ENCODE results near the gene INTS3. TPM values are rescaled to one million over a fixed set of nuclear protein-coding genes. Genes with fewer than 3 reads are reported as not detected.

INTS3 gene
- total RNA-seq, 1 donor from 2014 or later, result 77.3 TPM

- Histone ChIP-seq H3K4me1 (peaks cover 8% of the 10 kb centered on the region), H3K27me3 (ENCODE audit: low read depth) (no peaks in the 10 kb centered on the region), H3K4me3 (no peak overlapping the region), H3K27ac (no peak overlapping the region), H3K9me3 (no peaks in the 10 kb centered on the region), H3K36me3 (no peaks in the 10 kb centered on the region)
- no peak for TF ChIP-seq CTCF (IDR thresholded peaks at IDR 0.05)
- ATAC-seq (peak in 1 of 2 donors; percentile 2), DNase-seq (no peak)
- intact Hi-C loops (cut with DNase I), result loop anchor here (10.0 kb wide), 1 partner anchor 189 kb away; the partner anchor contains the start of gene RAB13
Observed at GRCh38 chr1:153795934-153796785, 68.3 kb downstream of the INTS3 start.

- Histone ChIP-seq H3K27ac (no peak overlapping the region), H3K4me1 (no peaks in the 10 kb centered on the region), H3K27me3 (ENCODE audit: low read depth) (no peaks in the 10 kb centered on the region), H3K9me3 (no peaks in the 10 kb centered on the region), H3K36me3 (peaks cover 4% of the 10 kb centered on the region), H3K4me3 (no peak overlapping the region)
- ATAC-seq, result peak; percentile 75 to 83
- intact Hi-C loops (cut with DNase I), result loop anchor here (10.0 kb wide), 1 partner anchor 188 kb away; the partner anchor contains the start of gene RAB13
- peak; percentile 79 for DNase-seq
- TF ChIP-seq CTCF (IDR thresholded peaks at IDR 0.05), result peak; percentile 91
Observed at GRCh38 chr1:153796786-153797659, 69.2 kb downstream of the INTS3 start.

- DNase-seq (no peak), ATAC-seq (no peak)
- H3K36me3 ChIP-seq, result peaks cover 4% of the 10 kb centered on the region
Observed at GRCh38 chr1:153798468-153798780, 70.6 kb downstream of the INTS3 start.

DNA sequence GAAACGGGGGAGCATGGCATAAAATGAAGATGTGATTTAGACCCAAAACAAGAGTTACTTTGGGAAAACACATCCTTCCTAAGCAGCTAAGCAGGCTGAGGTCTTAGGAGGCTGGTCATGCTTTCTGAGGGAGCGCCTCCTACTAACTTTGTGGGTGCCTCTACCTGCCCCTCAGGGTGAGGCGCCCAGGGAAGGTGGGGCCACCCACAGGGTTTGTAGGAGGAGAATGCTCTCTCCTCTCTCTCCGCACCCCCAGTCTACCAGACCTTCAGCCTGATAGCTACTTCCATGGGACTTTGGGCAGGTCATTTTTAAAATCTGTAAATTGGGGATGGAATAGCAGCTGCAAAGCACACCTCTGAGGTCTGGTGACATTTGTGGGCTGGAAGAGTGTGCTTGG, 71.2 kb downstream of the INTS3 start:
- H3K4me3 ChIP-seq, result no peak overlapping the region
- intact Hi-C loops (cut with DNase I), result loop anchor here (10.0 kb wide), 1 partner anchor 186 kb away; the partner anchor contains the start of gene RAB13
- no peak for TF ChIP-seq CTCF (IDR thresholded peaks at IDR 0.05)
- H3K36me3 ChIP-seq, result peaks cover 4% of the 10 kb centered on the region
- H3K27me3 ChIP-seq (ENCODE audit: low read depth), result no peaks in the 10 kb centered on the region
- peaks cover 13% of the 10 kb centered on the region for H3K4me1 ChIP-seq
- DNase-seq (no peak), ATAC-seq (no peak)
- H3K9me3 ChIP-seq, result no peaks in the 10 kb centered on the region
- no peak overlapping the region for H3K27ac ChIP-seq

More at GRCh38 chr1:153798468-153798780, 70.6 kb downstream of the INTS3 start:
- no peak for TF ChIP-seq CTCF (IDR thresholded peaks at IDR 0.05)
- Histone ChIP-seq H3K4me3 (no peak overlapping the region), H3K9me3 (no peaks in the 10 kb centered on the region), H3K27me3 (ENCODE audit: low read depth) (no peaks in the 10 kb centered on the region), H3K4me1 (peaks cover 8% of the 10 kb centered on the region), H3K27ac (no peak overlapping the region)
- intact Hi-C loops (cut with DNase I), result loop anchor here (10.0 kb wide), 1 partner anchor 186 kb away; the partner anchor contains the start of gene RAB13
